Heart left ventricle (tissue), 16 donors: ENCODE results near the gene ELMO2. TPM values are rescaled to one million over a fixed set of nuclear protein-coding genes. Genes with fewer than 3 reads are reported as not detected.
"Not testable (repeated sequence)": the region's sequence is repeated elsewhere in the genome, so short reads cannot be mapped to it uniquely, and the experiment has no call there.

Experiments
- ATAC-seq, 4 donors: fragments of 200-7000 bp; cut with Tn5 transposase; one replicate each; pipeline ENCODE4 v1.9.1; 2020 to 2022; ENCODE audit warnings: moderate library complexity in 4 of 4, mild to moderate bottlenecking in 3 of 4, moderate number of reproducible peaks in 1 of 4
- DNase-seq, 5 donors: peaks; one replicate each; pipeline ENCODE4 v3.0.0-alpha.2; 2020
- H3K27ac ChIP-seq, 12 donors: fragments of 200-600 bp; sonication (generic) in 4 of 12; one replicate each; pipeline versions ENCODE4 v1.5.0 to v1.8.0; 2016 to 2022; ENCODE audit warnings: mild to moderate bottlenecking in 2 of 12
- H3K27me3 ChIP-seq, 9 donors: fragments of 200-600 bp; sonication (generic) in 2 of 9; one replicate each; pipeline versions ENCODE4 v1.5.1 to v1.8.0; 2016 to 2022; ENCODE audit warnings: mild to moderate bottlenecking in 3 of 9
- H3K36me3 ChIP-seq, 9 donors: fragments of 200-600 bp; sonication (generic) in 2 of 9; one replicate each; pipeline versions ENCODE4 v1.5.0 to v1.8.0; 2018 to 2022; ENCODE audit warnings: mild to moderate bottlenecking in 2 of 9
- H3K4me1 ChIP-seq, 12 donors: fragments of 200-600 bp; sonication (generic) in 4 of 12; one replicate each; pipeline versions ENCODE4 v1.5.0 to v1.8.0; 2016 to 2022; ENCODE audit warnings: mild to moderate bottlenecking in 3 of 12
- H3K4me3 ChIP-seq, 12 donors: fragments of 200-600 bp; sonication (generic) in 4 of 12; one replicate each; pipeline versions ENCODE4 v1.5.0 to v1.8.0; 2017 to 2022; ENCODE audit warnings: mild to moderate bottlenecking in 9 of 12, moderate library complexity in 4 of 12
- H3K9me3 ChIP-seq, 12 donors: fragments of 200-600 bp; sonication (generic) in 4 of 12; one replicate each; pipeline versions ENCODE4 v1.5.0 to v1.8.0; 2016 to 2022; ENCODE audit warnings: mild to moderate bottlenecking in 1 of 12
- POLR2A ChIP-seq, 2 donors: fragments of 450-650 bp; IDR thresholded peaks; one replicate each; pipeline ENCODE4 v1.6.1; 2017; ENCODE audit warnings: antibody characterized with exemption in 2 of 2, mild to moderate bottlenecking in 2 of 2, moderate library complexity in 2 of 2
- WGBS, 4 donors: extraction: QIAGEN DNeasy Blood & Tissue Kit in 2 of 4; methylation state at CpG; one replicate each; pipeline versions ENCODE4 v1.1.5 to v1.1.7; 2013 to 2018; 5-methylcytosine and 5-hydroxymethylcytosine counted together
- intact Hi-C, 10 donors: fragments of 100-400 bp; cut with DNase I; formaldehyde crosslinking; loops; one replicate each; pipeline versions ENCODE4 v1.11.1 to v1.14.2; 2022
- polyA plus RNA-seq, 2 donors: library from polyadenylated mRNA; stranded (reverse); fragments of 200-250 nt; gene quantifications; one replicate each; pipeline ENCODE4 v1.2.3, GENCODE V29; 2013
- total RNA-seq, 9 donors: library from RNA; depleted of rRNA in 2 of 9; stranded (reverse); fragments of >200 nt in 2 of 9; fragmentation: NEBNext Ultra II Directional in 3 of 9; extraction: Animal tissue kit (Norgen Biotek cat#: 25700) in 3 of 9; gene quantifications; one replicate each; pipeline versions ENCODE4 v1.1.0 to v1.2.4, GENCODE V29; 2016 to 2023
- TF ChIP-seq, protein P1 (sequence below), 12 donors: fragments of 200-600 bp; sonication (generic) in 4 of 12; IDR thresholded peaks; one replicate each; pipeline versions ENCODE4 v1.5.0 to v1.8.0; 2018 to 2022; ENCODE audit warnings: antibody characterized with exemption in 12 of 12, mild to moderate bottlenecking in 5 of 12
- donor health status: ischemic (EF 13 %, LVEDD 7.1; RV severe dilation, severe dysfunction).
- donor health status: healthy with polysubstance abuse.
- donor health status: DM: no; HTN: yes; CAD: no.
- donor health status: DM: no; HTN: no; CAD: no.
- donor health status: ischemic (EF 25% LVEDD 6.9; RV normal size, moderate dysfunction).
- donor health status: ischemic (EF 25% LVEDD 5.7; RV mildly dilated, moderate dysfunction).
- donor health status: healthy.
- donor health status: DM: yes; HTN: yes; CAD: no.
- donor health status: ischemic (EF 35%, LVEDD 5.7; RV mildly dilated, moderate dysfunction).
- donor health status: nonischemic (EF 11% LVEDD 7.7; RV severe dilation, severe dysfunction).
- donor health status: DM: yes; HTN: yes; CAD: no.
- donor health status: PGD.
- donor health status: ischemic (EF 29% LVEDD 5.4; RV normal size, mild dysfunction).
- donor health status: nonischemic (EF 23%, LVEDD 6.1; RV moderate dilation, normal function).

Gene ELMO2
- total and polyA plus RNA-seq, 11 donors = 14.6 to 57.5 (median 33.6) TPM

DNA sequence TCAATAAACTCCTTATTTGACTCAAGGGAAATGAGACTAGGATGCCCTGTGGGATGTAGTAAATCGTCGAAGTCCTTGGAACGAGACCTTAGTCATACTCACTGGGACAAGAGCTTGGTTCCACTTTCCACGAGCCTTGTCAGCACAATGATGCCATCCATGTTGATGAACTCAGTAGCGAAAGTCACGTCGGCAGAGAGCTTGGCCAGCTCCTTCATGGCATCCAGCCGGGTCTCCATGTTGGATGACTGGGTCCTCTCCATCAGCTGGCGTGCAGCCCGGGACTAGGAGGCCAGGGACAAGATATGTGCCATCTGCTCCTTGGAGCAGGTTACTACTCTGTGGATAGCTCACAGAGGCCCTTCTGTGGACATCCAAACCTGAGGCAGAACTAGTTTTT lies 17.5 kb downstream of the ELMO2 start:
- ATAC-seq (no peak), DNase-seq (no peak)
- no peak for TF ChIP-seq POLR2A (IDR thresholded peaks at IDR 0.05)
- TF ChIP-seq, protein P1, sequence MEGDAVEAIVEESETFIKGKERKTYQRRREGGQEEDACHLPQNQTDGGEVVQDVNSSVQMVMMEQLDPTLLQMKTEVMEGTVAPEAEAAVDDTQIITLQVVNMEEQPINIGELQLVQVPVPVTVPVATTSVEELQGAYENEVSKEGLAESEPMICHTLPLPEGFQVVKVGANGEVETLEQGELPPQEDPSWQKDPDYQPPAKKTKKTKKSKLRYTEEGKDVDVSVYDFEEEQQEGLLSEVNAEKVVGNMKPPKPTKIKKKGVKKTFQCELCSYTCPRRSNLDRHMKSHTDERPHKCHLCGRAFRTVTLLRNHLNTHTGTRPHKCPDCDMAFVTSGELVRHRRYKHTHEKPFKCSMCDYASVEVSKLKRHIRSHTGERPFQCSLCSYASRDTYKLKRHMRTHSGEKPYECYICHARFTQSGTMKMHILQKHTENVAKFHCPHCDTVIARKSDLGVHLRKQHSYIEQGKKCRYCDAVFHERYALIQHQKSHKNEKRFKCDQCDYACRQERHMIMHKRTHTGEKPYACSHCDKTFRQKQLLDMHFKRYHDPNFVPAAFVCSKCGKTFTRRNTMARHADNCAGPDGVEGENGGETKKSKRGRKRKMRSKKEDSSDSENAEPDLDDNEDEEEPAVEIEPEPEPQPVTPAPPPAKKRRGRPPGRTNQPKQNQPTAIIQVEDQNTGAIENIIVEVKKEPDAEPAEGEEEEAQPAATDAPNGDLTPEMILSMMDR (IDR thresholded peaks at IDR 0.05) = no peak

DNA sequence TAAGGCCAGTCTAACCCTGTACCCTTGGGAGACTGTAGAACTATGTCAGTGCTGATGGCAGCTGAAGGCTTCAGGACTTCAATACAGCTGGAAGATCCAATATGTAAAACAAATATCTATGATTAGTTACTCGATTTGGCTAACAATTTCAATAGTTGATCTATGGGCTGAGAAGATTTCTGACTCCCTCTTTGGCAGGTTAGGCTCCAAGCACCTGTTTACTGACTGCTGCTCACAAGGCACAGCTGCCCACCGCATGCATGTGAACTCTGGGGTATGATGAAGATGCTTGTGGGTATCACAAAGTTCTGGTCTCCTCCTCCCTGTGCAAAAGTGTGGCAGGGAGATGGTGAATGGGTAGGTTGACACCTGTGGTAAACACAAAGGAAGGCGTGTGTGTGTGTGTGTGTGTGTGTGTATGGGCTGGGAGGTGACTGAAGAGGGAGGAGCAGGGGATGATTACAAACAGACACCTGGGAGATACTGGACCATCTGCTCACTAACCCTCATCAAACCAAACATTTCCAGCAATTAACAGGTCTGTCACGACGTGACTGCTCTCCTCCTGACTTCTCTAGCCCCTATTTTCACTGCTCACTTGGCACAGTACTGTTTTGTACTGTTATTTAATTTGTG lies 18.1 kb downstream of the ELMO2 start:
- no peaks in the 10 kb centered on the region for H3K27me3 ChIP-seq
- TF ChIP-seq, protein P1 (IDR thresholded peaks at IDR 0.05) = no peak
- no peak for TF ChIP-seq POLR2A (IDR thresholded peaks at IDR 0.05)
- no peak overlapping the region for H3K4me3 ChIP-seq
- 87 to 92% (median 90%) methylated on average over 5 of the region's 5 CpGs for WGBS, 4 donors
- intact Hi-C loops = no loop called here
- peaks cover 0 to 100% (median 100%) of the 10 kb centered on the region in 9 donors for H3K36me3 ChIP-seq
- no peaks in the 10 kb centered on the region for H3K9me3 ChIP-seq
- no peak overlapping the region for H3K27ac ChIP-seq
- no peak for ATAC-seq
- no peak for DNase-seq
- no peaks in the 10 kb centered on the region for H3K4me1 ChIP-seq

More for the DNA sequence above, 17.5 kb downstream of the ELMO2 start:
- intact Hi-C loops = no loop called here
- 86 to 91% (median 89%) methylated on average over 10 of the region's 10 CpGs for WGBS, 4 donors
- Histone ChIP-seq H3K4me3 (no peak overlapping the region), H3K27me3 (no peaks in the 10 kb centered on the region), H3K27ac (no peak overlapping the region), H3K9me3 (no peaks in the 10 kb centered on the region), H3K4me1 (no peaks in the 10 kb centered on the region), H3K36me3 (peaks cover 0 to 100% (median 100%) of the 10 kb centered on the region in 9 donors)

DNA sequence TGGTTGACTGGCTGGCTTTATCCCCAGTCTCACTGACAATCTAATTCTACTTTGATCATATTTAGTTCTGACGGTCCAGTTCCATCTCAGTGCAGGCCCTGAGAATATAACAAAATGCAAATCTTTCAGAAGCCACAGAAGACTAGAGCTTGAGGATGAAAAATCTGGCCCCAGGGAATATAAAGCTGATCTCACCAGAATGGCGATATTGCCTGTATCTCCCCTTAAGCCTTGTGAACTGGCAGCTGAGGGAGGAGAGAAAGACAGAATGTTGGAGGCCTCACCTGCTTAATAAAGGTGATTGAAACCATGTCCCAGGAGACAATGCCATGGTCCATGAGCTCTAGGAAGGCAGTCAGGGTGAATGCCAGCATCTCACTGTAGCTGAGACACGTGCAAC lies 19.4 kb downstream of the ELMO2 start:
- H3K27me3 ChIP-seq, intact Hi-C loops, DNase-seq, H3K4me3 ChIP-seq, H3K9me3 ChIP-seq, H3K27ac ChIP-seq, ATAC-seq, H3K4me1 ChIP-seq: not testable (repeated sequence)
- 81 to 92% (median 92%) methylated on average over 3 of the region's 3 CpGs for WGBS, 4 donors
- H3K36me3 ChIP-seq = peaks cover 0 to 100% (median 100%) of the 10 kb centered on the region in 9 donors

DNA sequence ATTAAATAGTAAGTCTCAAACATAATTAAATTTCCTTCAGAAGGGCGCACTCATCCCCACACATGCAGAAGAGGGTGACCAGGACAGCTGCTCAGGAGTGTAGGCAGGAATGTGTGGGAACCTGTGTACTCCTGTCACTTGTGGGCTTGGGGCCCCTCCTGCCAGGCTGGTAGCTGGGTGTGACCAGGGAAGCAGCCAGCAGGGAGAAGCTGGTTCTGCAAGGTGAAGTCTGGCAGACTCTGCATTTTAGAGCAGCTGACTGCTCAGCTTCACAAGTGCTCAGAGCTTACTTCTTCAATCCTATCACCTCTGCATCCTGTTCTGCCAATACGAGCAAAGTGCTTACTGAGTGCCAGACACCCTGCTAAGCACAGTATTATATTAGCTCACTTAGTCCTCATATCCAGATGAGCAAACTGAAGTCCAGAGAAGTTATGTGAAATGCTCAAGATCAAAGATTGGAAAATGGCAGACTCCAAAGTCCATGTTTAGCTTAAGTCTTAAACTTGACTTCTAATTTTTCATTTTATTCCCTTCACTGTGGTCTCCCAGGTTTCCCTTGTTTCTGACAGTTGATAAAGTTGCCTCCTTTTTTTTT lies 27.9 kb downstream of the ELMO2 start:
- no peaks in the 10 kb centered on the region for H3K27me3 ChIP-seq
- peaks cover 0 to 100% (median 98%) of the 10 kb centered on the region in 9 donors for H3K36me3 ChIP-seq
- H3K27ac ChIP-seq = no peak overlapping the region
- intact Hi-C loops = no loop called here
- ATAC-seq (no peak), DNase-seq (no peak)
- no peak overlapping the region for H3K4me3 ChIP-seq
- 83 to 93% (median 93%) methylated on average over 2 of the region's 2 CpGs for WGBS, 4 donors
- no peak for TF ChIP-seq POLR2A (IDR thresholded peaks at IDR 0.05)
- TF ChIP-seq, protein P1 (IDR thresholded peaks at IDR 0.05) = no peak
- no peaks in the 10 kb centered on the region for H3K4me1 ChIP-seq
- no peaks in the 10 kb centered on the region for H3K9me3 ChIP-seq
